Measurements from ENCODE around the gene KLHDC9.

Gene KLHDC9

GRCh38 chr1:161128591-161129420 is 30.6 kb downstream of the KLHDC9 start:
- no peaks in the 10 kb centered on the region for H3K9me3 Mint-ChIP-seq
- no peak overlapping the region for H3K27ac Mint-ChIP-seq
- peaks cover 30% of the 10 kb centered on the region for H3K36me3 Mint-ChIP-seq
- H3K4me1 Mint-ChIP-seq = peaks cover 52% of the 10 kb centered on the region
- ATAC-seq = no peak
- no peak overlapping the region for H3K4me3 Mint-ChIP-seq
- H3K27me3 Mint-ChIP-seq = no peaks in the 10 kb centered on the region

GRCh38 chr1:161130266-161130665 is 32.1 kb downstream of the KLHDC9 start:
- Mint-ChIP-seq H3K4me3 (no peak overlapping the region), H3K4me1 (peaks cover 55% of the 10 kb centered on the region), H3K27ac (no peak overlapping the region), H3K27me3 (no peaks in the 10 kb centered on the region), H3K9me3 (no peaks in the 10 kb centered on the region), H3K36me3 (peaks cover 25% of the 10 kb centered on the region)
- no peak for ATAC-seq

- peaks cover 13% of the 10 kb centered on the region for H3K36me3 Mint-ChIP-seq
- no peaks in the 10 kb centered on the region for H3K9me3 Mint-ChIP-seq
- no peak overlapping the region for H3K4me3 Mint-ChIP-seq
- peaks cover 48% of the 10 kb centered on the region for H3K4me1 Mint-ChIP-seq
- no peak overlapping the region for H3K27ac Mint-ChIP-seq
- no peaks in the 10 kb centered on the region for H3K27me3 Mint-ChIP-seq
- no peak for ATAC-seq
Measured at GRCh38 chr1:161131523-161132409, 33.6 kb downstream of the KLHDC9 start.

- Mint-ChIP-seq H3K9me3 (no peaks in the 10 kb centered on the region), H3K27ac (no peak within 1 kb of the TSS), H3K4me1 (peaks cover 41% of the 10 kb centered on the region), H3K36me3 (peaks cover 6% of the 10 kb centered on the region), H3K4me3 (no peak within 1 kb of the TSS), H3K27me3 (no peaks in the 10 kb centered on the region)
- peak; percentile 97 for ATAC-seq
Measured at GRCh38 chr1:161132410-161133219, 34.5 kb downstream of the KLHDC9 start, which contains the start of gene DEDD. DEDD (minus strand) TSS chr1:161132667; CDS start chr1:161124462, 8,205 bp downstream.

- H3K36me3 Mint-ChIP-seq = peaks cover 6% of the 10 kb centered on the region
- H3K27me3 Mint-ChIP-seq = no peaks in the 10 kb centered on the region
- H3K4me1 Mint-ChIP-seq = peaks cover 36% of the 10 kb centered on the region
- no peaks in the 10 kb centered on the region for H3K9me3 Mint-ChIP-seq
- no peak overlapping the region for H3K27ac Mint-ChIP-seq
- no peak overlapping the region for H3K4me3 Mint-ChIP-seq
- ATAC-seq = peak; percentile 5
Measured at GRCh38 chr1:161133220-161133740, 35.1 kb downstream of the KLHDC9 start.

GRCh38 chr1:161137881-161138280 is 39.7 kb downstream of the KLHDC9 start:
- Mint-ChIP-seq H3K4me1 (peaks cover 18% of the 10 kb centered on the region), H3K9me3 (no peaks in the 10 kb centered on the region), H3K4me3 (no peak overlapping the region), H3K27me3 (no peaks in the 10 kb centered on the region), H3K27ac (peak overlapping the region; percentile 15), H3K36me3 (peaks cover 6% of the 10 kb centered on the region)
- ATAC-seq = no peak

GRCh38 chr1:161138431-161138830 is 40.3 kb downstream of the KLHDC9 start:
- Mint-ChIP-seq H3K9me3 (no peaks in the 10 kb centered on the region), H3K36me3 (peaks cover 6% of the 10 kb centered on the region), H3K4me3 (no peak overlapping the region), H3K27ac (peak overlapping the region; percentile 15), H3K27me3 (no peaks in the 10 kb centered on the region), H3K4me1 (peaks cover 18% of the 10 kb centered on the region)
- ATAC-seq = no peak

GRCh38 chr1:161139766-161140165 is 41.6 kb downstream of the KLHDC9 start:
- ATAC-seq = no peak

GRCh38 chr1:161140755-161141400 is 42.7 kb downstream of the KLHDC9 start:
- no peaks in the 10 kb centered on the region for H3K36me3 Mint-ChIP-seq
- no peak overlapping the region for H3K27ac Mint-ChIP-seq
- H3K4me3 Mint-ChIP-seq = no peak overlapping the region
- H3K27me3 Mint-ChIP-seq = no peaks in the 10 kb centered on the region
- peaks cover 13% of the 10 kb centered on the region for H3K4me1 Mint-ChIP-seq
- no peak for ATAC-seq
- no peaks in the 10 kb centered on the region for H3K9me3 Mint-ChIP-seq

More at GRCh38 chr1:161139766-161140165, 41.6 kb downstream of the KLHDC9 start:
- Mint-ChIP-seq H3K4me3 (no peak overlapping the region), H3K4me1 (peaks cover 18% of the 10 kb centered on the region), H3K9me3 (no peaks in the 10 kb centered on the region), H3K27ac (no peak overlapping the region), H3K27me3 (no peaks in the 10 kb centered on the region), H3K36me3 (peaks cover 6% of the 10 kb centered on the region)

- no peaks in the 10 kb centered on the region for H3K27me3 Mint-ChIP-seq
- H3K9me3 Mint-ChIP-seq = no peaks in the 10 kb centered on the region
Measured at GRCh38 chr1:161145832-161146231, 47.7 kb downstream of the KLHDC9 start.

More at GRCh38 chr1:161145832-161146231, 47.7 kb downstream of the KLHDC9 start:
- H3K27ac Mint-ChIP-seq = no peak overlapping the region
- no peaks in the 10 kb centered on the region for H3K4me1 Mint-ChIP-seq
- H3K4me3 Mint-ChIP-seq = no peak overlapping the region
- no peak for ATAC-seq
- H3K36me3 Mint-ChIP-seq = no peaks in the 10 kb centered on the region

Measured in stimulated activated memory B cell treated with anti-CD40 and anti-IgM and Interleukin-4, amounts not matched to agents 10 μg/mL and 1 μg/mL and 100 μg/mL, for 72 hours (primary cell).